HepG2 (cell line): ENCODE measurements around the gene ZNF74. TPM values are rescaled to one million over a fixed set of nuclear protein-coding genes. Genes with fewer than 3 reads are reported as not detected.
"Not testable (repeated sequence)": the region's sequence is repeated elsewhere in the genome, so short reads cannot be mapped to it uniquely, and the experiment has no call there.

Experiments
- ATAC-seq: fragments of 200-7000 bp; cut with Tn5 transposase; 3 replicates; pipeline ENCODE4 v1.9.1; 2020; ENCODE audit warnings: mild to moderate bottlenecking, moderate library complexity
- BruUV-seq: library from RNA; stranded (reverse); fragments of 400-500 nt; replicated peaks from 2 replicates; lab custom pipeline; 2021; lab: Mats Ljungman, UMichigan
- CTCF ChIA-PET: fragments of 300-600 bp; formaldehyde crosslinking; extraction: SDS; loops from one replicate; lab custom pipeline; 2021; ENCODE audit warnings: low total read pairs, inconsistent platforms, low intra/inter-chr PET ratio; lab: Yijun Ruan, JAX
- POLR2A ChIA-PET: fragments of 350-600 bp; sonication (Branson Sonifier 250); formaldehyde crosslinking; loops from one replicate; lab custom pipeline; 2020; ENCODE audit warnings: antibody characterized with exemption, inconsistent platforms; lab: Yijun Ruan, JAX
- DNase-seq: peaks from one replicate; pipeline ENCODE4 v3.0.0-alpha.2; 2015; ENCODE audit warnings: low spot score
- FAIRE-seq: peaks from 3 replicates; lab custom pipeline; 2011; peaks lifted over from hg19 to GRCh38; lab: Jason Lieb, UNC
- H2AFZ ChIP-seq: one replicate; pipeline ENCODE4 v1.6.1; 2011; ENCODE audit warnings: low read length, inconsistent platforms
- H3K27ac ChIP-seq: fragments of 300-600 bp; 3 replicates; pipeline ENCODE4 v1.8.0; 2011; ENCODE audit warnings: mixed run types, mild to moderate bottlenecking, mixed read lengths, low read length, inconsistent platforms; ENCODE audit not compliant: insufficient read depth; ENCODE audit errors: extremely low read length
- H3K27me3 ChIP-seq, 2 experiments: fragments of 200-600 bp in 1 of 2; 2 replicates in 1 of 2; 3 replicates in 1 of 2; pipeline versions ENCODE4 v1.6.0 to v1.8.0; 2011; ENCODE audit warnings: low read length in 2 of 2, mild to moderate bottlenecking in 2 of 2, moderate library complexity in 2 of 2, inconsistent platforms in 1 of 2; ENCODE audit not compliant: insufficient read depth in 2 of 2, control insufficient read depth in 1 of 2
- H3K36me3 ChIP-seq, 2 experiments: fragments of 200-600 bp in 1 of 2; replicated peaks in 1 of 2; 2 replicates in 1 of 2; 3 replicates in 1 of 2; pipeline versions ENCODE4 v1.5.1 to v1.8.0; 2011; ENCODE audit warnings: low read length in 2 of 2, inconsistent platforms in 1 of 2; ENCODE audit not compliant: insufficient read depth in 2 of 2, control insufficient read depth in 1 of 2
- H3K4me1 ChIP-seq: 2 replicates; pipeline ENCODE4 v1.5.1; 2012; ENCODE audit warnings: low read length, inconsistent platforms; ENCODE audit not compliant: insufficient read depth
- H3K4me2 ChIP-seq: 2 replicates; pipeline ENCODE4 v1.6.0; 2011; ENCODE audit warnings: low read depth, low read length, inconsistent platforms
- H3K4me3 ChIP-seq, 3 experiments: fragments of 200-600 bp in 1 of 3; sonication (generic), shearing (Covaris generic) in 1 of 3; replicated peaks in 1 of 3; 2 replicates each; pipeline ENCODE4 v1.5.1; 2011 to 2016; ENCODE audit warnings: low read length in 3 of 3, inconsistent platforms in 2 of 3, low read depth in 2 of 3, mild to moderate bottlenecking in 2 of 3, control low read depth in 1 of 3, mixed read lengths in 1 of 3; ENCODE audit not compliant: insufficient read depth in 1 of 3
- H3K79me2 ChIP-seq: one replicate; pipeline ENCODE4 v1.6.1; 2011; ENCODE audit warnings: low read length, inconsistent platforms; ENCODE audit not compliant: insufficient read depth
- H3K9ac ChIP-seq: 2 replicates; pipeline ENCODE4 v1.6.0; 2011; ENCODE audit warnings: mild to moderate bottlenecking, low read depth, low read length, inconsistent platforms; ENCODE audit not compliant: insufficient read depth
- H3K9me3 ChIP-seq: 2 replicates; pipeline ENCODE4 v1.5.1; 2012; ENCODE audit warnings: mild to moderate bottlenecking, low read length
- H4K20me1 ChIP-seq: 2 replicates; pipeline ENCODE4 v1.6.0; 2011; ENCODE audit warnings: inconsistent platforms, mild to moderate bottlenecking, low read length, moderate library complexity; ENCODE audit not compliant: insufficient read depth
- CREB3 ChIP-seq: sonication (generic); formaldehyde crosslinking; IDR thresholded peaks from 2 replicates; pipeline ENCODE4 v1.5.0; 2020; ENCODE audit warnings: missing genetic modification reagents
- LRRFIP1 ChIP-seq: sonication (generic); formaldehyde crosslinking; conservative IDR thresholded peaks from 2 replicates; pipeline ENCODE4 v1.4.0; 2020; ENCODE audit warnings: missing genetic modification reagents
- MED13 ChIP-seq: sonication (generic); formaldehyde crosslinking; IDR thresholded peaks from 2 replicates; pipeline ENCODE4 v1.5.0; 2020; ENCODE audit warnings: missing genetic modification reagents
- SMARCC2 ChIP-seq: fragments of 450-650 bp; IDR thresholded peaks from 2 replicates; pipeline ENCODE4 v1.6.1; 2017; ENCODE audit warnings: antibody characterized with exemption, mild to moderate bottlenecking
- TFAP4 ChIP-seq: sonication (generic); IDR thresholded peaks from 2 replicates; pipeline ENCODE4 v1.6.1; 2016; ENCODE audit warnings: low read depth, borderline replicate concordance
- ZBTB42 ChIP-seq: sonication (generic); formaldehyde crosslinking; IDR thresholded peaks from 2 replicates; pipeline ENCODE4 v1.5.0; 2020; ENCODE audit warnings: mild to moderate bottlenecking, missing genetic modification reagents
- ZBTB49 ChIP-seq: sonication (generic); formaldehyde crosslinking; IDR thresholded peaks from 2 replicates; pipeline ENCODE4 v1.4.0; 2020; ENCODE audit warnings: missing genetic modification reagents, borderline replicate concordance
- ZNF30 ChIP-seq: sonication (generic); formaldehyde crosslinking; IDR thresholded peaks from 2 replicates; pipeline ENCODE4 v1.5.0; 2020; ENCODE audit warnings: mild to moderate bottlenecking, missing genetic modification reagents
- ZNF317 ChIP-seq: sonication (generic); formaldehyde crosslinking; IDR thresholded peaks from 2 replicates; pipeline ENCODE4 v1.5.0; 2020; ENCODE audit warnings: mild to moderate bottlenecking, missing genetic modification reagents
- ZNF589 ChIP-seq: sonication (generic); formaldehyde crosslinking; conservative IDR thresholded peaks from 2 replicates; pipeline ENCODE4 v1.8.0; 2022; ENCODE audit warnings: mild to moderate bottlenecking, moderate library complexity, missing genetic modification reagents
- ZNF646 ChIP-seq: sonication (generic); formaldehyde crosslinking; IDR thresholded peaks from 2 replicates; pipeline ENCODE4 v1.9.0; 2021; ENCODE audit warnings: mild to moderate bottlenecking, missing genetic modification reagents
- WGBS: methylation state at CpG from one replicate; pipeline ENCODE4 v1.1.6; 2017; ENCODE audit warnings: low lambda C conversion rate; 5-methylcytosine and 5-hydroxymethylcytosine counted together
- in situ Hi-C: cut with HindIII; loops from 2 replicates; pipeline ENCODE4 v1.10.0; 2017; ENCODE audit warnings: low pct_unique_long_range_greater_than_20kb; ENCODE audit not compliant: extremely low pct_ligation_motif_present
- intact Hi-C: fragments of 100-400 bp; cut with micrococcal nuclease; formaldehyde crosslinking; loops from one replicate; pipeline ENCODE4 v1.10.0; 2022; ENCODE audit not compliant: unreplicated experiment
- polyA plus RNA-seq, 8 experiments: library from polyadenylated mRNA; depleted of rRNA in 3 of 8; stranded (reverse) in 7 of 8; unstranded in 1 of 8; fragments of >200 nt; fragmentation: Illumina TruSeq in 4 of 8; extraction: Trizol in 4 of 8; gene quantifications; 2 replicates each; pipeline versions ENCODE4 v1.2.1 to v1.2.3, GENCODE V29; 2011 to 2016; ENCODE audit warnings: low read depth in 4 of 8, missing spikeins in 1 of 8, mixed read lengths in 1 of 8; ENCODE audit not compliant: insufficient read depth in 1 of 8
- total RNA-seq, 5 experiments: library from RNA; depleted of rRNA; stranded (reverse); fragments of >200 nt; fragmentation: Illumina TruSeq; extraction: Trizol; gene quantifications; 2 replicates each; pipeline ENCODE4 v1.2.3, GENCODE V29; 2016; ENCODE audit warnings: low read depth in 1 of 5

ZNF74 gene
- total and polyA plus RNA-seq, 2 of the 13 experiments (the other 11 are each of a cell fraction or from before 2014, with no cell fraction given) = 6.3 to 9.1 TPM

GRCh38 chr22:20414450-20414849, 20.5 kb downstream of the ZNF74 start (continued):
- TF ChIP-seq ZNF646 (no peak), MED13 (no peak), ZNF589 (CRISPR knock-in tag) (no peak), TFAP4 (no peak), ZBTB49 (CRISPR knock-in tag) (no peak), ZNF317 (CRISPR knock-in tag) (no peak), ZBTB42 (CRISPR knock-in tag) (no peak), SMARCC2 (no peak), CREB3 (no peak), ZNF30 (no peak), LRRFIP1 (CRISPR knock-in tag) (no peak)

- intact Hi-C loops, H3K79me2 ChIP-seq, H3K27me3 ChIP-seq, FAIRE-seq, POLR2A ChIA-PET, H3K9ac ChIP-seq, H3K9me3 ChIP-seq, H3K27ac ChIP-seq, BruUV-seq, DNase-seq, H3K4me2 ChIP-seq, H3K4me3 ChIP-seq, H4K20me1 ChIP-seq, H2AFZ ChIP-seq, ATAC-seq, CTCF ChIA-PET, H3K36me3 ChIP-seq: not testable (repeated sequence)
- WGBS = 35% methylated on average over 3 of the region's 3 CpGs
- in situ Hi-C loops = loop anchor here (10.0 kb wide), 1 partner anchor 160 kb away; no protein-coding TSS in a partner anchor
- H3K4me1 ChIP-seq = peaks cover 31% of the 10 kb centered on the region
These were observed 21.3 kb downstream of the ZNF74 start for GRCh38 chr22:20415241-20415640.
